K562 (cell line): ENCODE results near the gene C4A. TPM values are rescaled to one million over a fixed set of nuclear protein-coding genes. Genes with fewer than 3 reads are reported as not detected.

Experiments
- ARID3A ChIP-seq: IDR thresholded peaks from 2 replicates; pipeline ENCODE4 v1.6.1; 2012; ENCODE audit warnings: low read depth, low read length, improper control_type of control experiment, borderline replicate concordance
- ARID3B ChIP-seq: fragments of 250-450 bp; sonication (Bioruptor Pico); IDR thresholded peaks from 2 replicates; pipeline ENCODE4 v1.4.0; 2020; ENCODE audit warnings: borderline replicate concordance
- ATF7 ChIP-seq: fragments of 450-650 bp; IDR thresholded peaks from 2 replicates; pipeline ENCODE4 v1.7.1; 2014; ENCODE audit warnings: mild to moderate bottlenecking, moderate library complexity
- BRCA1 ChIP-seq, 2 experiments: fragments of 450-650 bp in 1 of 2; sonication (generic) in 1 of 2; formaldehyde crosslinking in 1 of 2; IDR thresholded peaks; 2 replicates each; pipeline versions ENCODE4 v1.5.0 to v1.6.1; 2017 to 2020; ENCODE audit warnings: mild to moderate bottlenecking in 1 of 2, missing genetic modification reagents in 1 of 2
- CREM ChIP-seq: IDR thresholded peaks from 2 replicates; pipeline ENCODE4 v1.6.1; 2014; ENCODE audit warnings: antibody characterized with exemption, low read depth
- E2F8 ChIP-seq: fragments of 450-650 bp; IDR thresholded peaks from 2 replicates; pipeline ENCODE4 v1.7.1; 2018; ENCODE audit warnings: mild to moderate bottlenecking, low read depth; ENCODE audit not compliant: partially characterized antibody
- ERF ChIP-seq: fragments of 450-650 bp; formaldehyde crosslinking; IDR thresholded peaks from 2 replicates; pipeline ENCODE4 v1.4.0; 2020; ENCODE audit warnings: mild to moderate bottlenecking, mixed read lengths
- PKNOX1 ChIP-seq: fragments of 450-650 bp; IDR thresholded peaks from 2 replicates; pipeline ENCODE4 v1.6.1; 2016
- POU5F1 ChIP-seq: fragments of 150-350 bp; IDR thresholded peaks from 2 replicates; pipeline ENCODE4 v1.6.1; 2014; ENCODE audit warnings: borderline replicate concordance, low read length, low read depth, mild to moderate bottlenecking; ENCODE audit not compliant: partially characterized antibody
- RREB1 ChIP-seq: fragments of 250-450 bp; sonication (Bioruptor Pico); IDR thresholded peaks from 2 replicates; pipeline ENCODE4 v1.4.0; 2020
- TAF7 ChIP-seq: fragments of 450-650 bp; IDR thresholded peaks from 2 replicates; pipeline ENCODE4 v1.6.1; 2016; ENCODE audit warnings: missing genetic modification characterization, missing compliant biosample characterization
- ZNF140 ChIP-seq: fragments of 250-450 bp; sonication (Bioruptor Pico); IDR thresholded peaks from 2 replicates; pipeline ENCODE4 v1.8.0; 2021; ENCODE audit warnings: moderate library complexity, mild to moderate bottlenecking, inconsistent platforms
- polyA plus RNA-seq, 8 experiments: library from polyadenylated mRNA; depleted of rRNA in 4 of 8; stranded (reverse) in 5 of 8; unstranded in 3 of 8; fragments of >200 nt; fragmentation: Nextera tagmentation in 2 of 8; fragmentation: Illumina TruSeq in 1 of 8; extraction: Ambion mirVana in 2 of 8; extraction: Trizol in 1 of 8; gene quantifications; 2 replicates each; pipeline versions ENCODE4 v1.2.1 to v1.2.3, GENCODE V29; 2011 to 2014; ENCODE audit warnings: inconsistent platforms in 1 of 8, missing spikeins in 1 of 8
- total RNA-seq, 7 experiments: library from RNA; depleted of rRNA in 6 of 7; stranded (reverse); fragments of >200 nt in 6 of 7; fragmentation: Illumina TruSeq in 2 of 7; extraction: Trizol in 2 of 7; gene quantifications; 2 replicates each; pipeline versions ENCODE4 v1.2.1 to v1.2.3, GENCODE V29; 2011 to 2021; ENCODE audit warnings: low replicate concordance in 1 of 7

The C4A gene
- total and polyA plus RNA-seq, 9 of the 15 experiments (the other 6 are each of a cell fraction or from before 2014, with no cell fraction given) = 0.27 to 7.6 (median 5.0) TPM

- 0 out of 2 replicates have a peak, but pooled peaks have one; percentile 68 for TF ChIP-seq ARID3B (CRISPR knock-in tag)
- TF ChIP-seq POU5F1 = no peak
- no peak for TF ChIP-seq BRCA1 (IDR thresholded peaks at IDR 0.05)
- TF ChIP-seq BRCA1 (CRISPR knock-in tag; IDR thresholded peaks at IDR 0.05) = 0 out of 2 replicates have a peak, but pooled peaks have one; percentile 69
- TF ChIP-seq ARID3A = peak; percentile 68; the same call in 1 of the 2 replicates
- peak; percentile 18; the same call in 1 of the 2 replicates for TF ChIP-seq PKNOX1
- TF ChIP-seq ERF (CRISPR knock-in tag) = 0 out of 2 replicates have a peak, but pooled peaks have one; percentile 22
- no peak for TF ChIP-seq ZNF140 (CRISPR knock-in tag)
- TF ChIP-seq RREB1 (CRISPR knock-in tag) = 0 out of 2 replicates have a peak, but pooled peaks have one; percentile 10
- no peak for TF ChIP-seq TAF7 (tag)
- TF ChIP-seq ATF7 = 0 out of 2 replicates have a peak, but pooled peaks have one; percentile 51
- TF ChIP-seq CREM = peak; percentile 44
- TF ChIP-seq E2F8 = peak; percentile 57
Measured at GRCh38 chr6:31969712-31970603, 11.9 kb upstream of the C4A start (continued).
